GM11168 (cell line): ENCODE results near the gene MYO10.

Experiments
- in situ Hi-C: fragments of 300-500 bp; cut with MboI; formaldehyde crosslinking; loops from one replicate; pipeline ENCODE4 v1.12.0; 2022; ENCODE audit warnings: low sequenced_read_pairs; ENCODE audit not compliant: unreplicated experiment

The MYO10 gene

GRCh38 chr5:16920109-16920816 lies 15.8 kb downstream of the MYO10 start:
- in situ Hi-C loops = no loop called here

DNA sequence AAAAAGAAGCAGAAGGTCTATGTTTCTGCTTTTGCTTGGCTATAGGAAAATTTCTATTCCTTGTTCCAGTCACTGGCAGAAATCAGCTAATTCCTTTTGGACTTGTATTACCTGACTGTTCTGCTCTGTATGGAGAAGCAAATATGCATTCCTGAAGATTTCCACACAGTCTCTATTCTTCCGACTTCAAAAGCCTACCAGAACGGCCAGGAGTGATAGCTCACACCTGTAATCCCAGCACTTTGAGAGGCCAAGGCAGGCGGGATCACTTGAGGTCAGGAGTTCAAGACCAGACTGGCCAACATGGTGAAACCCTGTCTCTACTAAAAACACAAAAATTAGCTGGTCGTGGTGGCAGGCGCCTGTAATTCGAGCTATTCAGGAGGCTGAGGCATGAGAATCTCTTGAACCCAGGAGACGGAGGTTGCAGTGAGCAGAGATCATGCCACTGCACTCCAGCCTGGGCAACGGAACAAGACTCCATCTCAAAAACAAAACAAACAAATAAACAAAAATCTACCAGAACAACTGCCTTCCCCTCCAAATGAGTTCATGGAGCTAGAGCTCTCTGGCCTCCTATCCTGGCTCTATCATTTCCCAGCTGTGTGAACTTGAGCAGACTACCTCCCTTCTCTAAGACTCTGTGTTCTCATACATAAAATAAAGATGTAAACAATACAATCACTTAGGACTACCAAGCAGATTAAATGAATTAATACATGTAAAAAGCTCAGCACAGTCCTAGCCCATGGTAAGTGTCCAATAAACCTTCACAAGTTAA lies 17.0 kb downstream of the MYO10 start:
- in situ Hi-C loops = no loop called here

DNA sequence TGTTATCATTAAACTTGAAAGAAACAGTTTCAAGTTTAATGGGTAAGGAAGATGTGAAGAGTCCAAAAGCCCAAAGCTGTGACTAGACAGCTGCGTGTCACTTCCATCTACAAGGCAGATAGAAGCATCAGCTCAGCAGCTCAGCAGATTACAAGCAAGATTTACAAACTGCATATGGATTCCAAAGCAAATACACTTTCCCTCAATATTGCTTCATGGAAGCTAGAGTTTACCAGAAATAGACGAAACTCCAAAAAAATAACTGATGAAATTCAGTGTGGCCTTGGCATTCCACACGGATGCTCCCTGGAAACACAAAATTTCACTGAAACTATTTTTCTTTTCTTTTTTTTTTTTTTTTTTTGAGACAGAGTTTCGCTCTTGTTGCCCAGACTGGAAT lies 17.9 kb downstream of the MYO10 start:
- in situ Hi-C loops = no loop called here

DNA sequence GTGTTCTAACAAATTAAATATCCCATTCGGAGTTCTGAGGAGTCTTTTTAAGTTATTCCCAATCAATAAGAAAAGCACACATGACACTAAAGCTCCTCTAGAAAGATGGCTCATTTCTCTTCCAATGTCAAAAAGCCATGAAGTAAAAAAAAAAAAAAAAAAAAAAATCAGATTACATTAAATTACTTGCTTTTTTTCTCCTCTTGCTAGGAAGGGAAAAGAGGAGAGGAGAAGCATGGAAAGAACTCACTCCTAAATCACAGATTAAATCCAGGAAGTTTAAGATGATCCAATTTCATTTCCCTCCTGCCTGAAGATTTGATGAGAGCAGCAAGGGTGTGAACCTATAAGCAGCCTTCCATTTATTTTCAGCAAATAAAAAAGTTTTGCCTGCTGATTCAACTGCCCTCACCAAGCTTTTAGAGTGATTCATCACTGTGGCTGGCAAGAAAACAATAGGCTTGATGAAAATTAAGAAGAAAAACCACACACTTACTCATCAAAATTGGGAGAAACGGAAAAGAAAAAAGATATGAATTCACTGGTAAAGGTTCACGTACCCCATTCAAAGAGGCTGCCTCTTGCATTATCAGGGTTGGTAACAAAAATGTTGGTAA lies 19.7 kb downstream of the MYO10 start:
- in situ Hi-C loops = no loop called here

DNA sequence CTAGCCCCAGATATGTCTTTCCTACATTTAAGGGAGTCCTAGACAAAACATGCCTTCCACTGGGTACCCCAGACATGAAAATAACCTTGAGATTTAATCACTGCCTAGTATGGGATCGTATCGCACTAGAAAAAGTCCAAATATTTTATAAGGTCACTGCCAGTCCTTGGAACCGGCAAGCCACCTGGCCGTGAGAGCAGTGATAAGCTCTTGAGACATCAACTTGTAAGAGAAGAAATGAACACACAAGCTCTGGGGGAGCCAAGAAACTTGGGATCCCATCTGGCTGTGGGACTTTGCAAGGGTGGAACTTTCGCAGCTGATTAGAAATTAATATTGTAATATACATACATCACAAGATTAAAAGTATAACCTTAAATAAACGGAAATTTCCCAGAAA lies 21.5 kb downstream of the MYO10 start:
- in situ Hi-C loops = no loop called here

DNA sequence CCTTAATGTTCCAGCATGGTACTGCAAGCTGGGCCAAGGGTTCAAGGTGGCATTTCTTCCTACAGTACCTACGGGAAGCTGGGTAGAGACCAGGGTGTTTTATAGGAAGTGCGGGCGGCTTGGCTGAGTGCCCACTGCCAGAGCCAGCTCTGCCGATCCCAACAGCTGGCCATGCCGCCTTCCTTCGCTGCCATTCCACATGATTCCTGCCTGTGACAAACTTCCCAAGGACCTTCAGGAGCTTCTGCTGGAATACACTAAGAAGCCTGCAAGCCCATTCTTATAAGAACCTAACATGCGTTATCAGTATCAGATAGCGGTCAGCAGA lies 22.0 kb downstream of the MYO10 start:
- in situ Hi-C loops = no loop called here

GRCh38 chr5:16913187-16914107 lies 22.6 kb downstream of the MYO10 start:
- in situ Hi-C loops = no loop called here

DNA sequence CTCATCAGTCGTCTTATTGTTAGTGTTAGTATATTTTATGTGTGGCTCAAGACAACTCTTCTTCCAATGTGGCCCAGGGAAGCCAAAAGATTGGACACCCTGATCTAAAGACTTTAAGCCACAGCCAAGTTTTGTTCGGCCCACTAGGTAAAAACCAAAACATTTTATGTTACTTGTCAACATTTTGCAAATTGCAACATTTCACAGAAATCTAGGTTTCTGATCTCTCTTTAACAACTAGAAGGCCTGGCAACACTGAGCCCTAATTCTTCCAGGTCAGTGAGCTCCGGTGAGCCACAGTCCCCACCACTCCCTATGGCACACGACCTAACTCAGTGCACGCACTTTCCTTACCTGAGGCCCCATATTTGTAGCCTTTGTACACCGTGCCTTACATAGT lies 24.0 kb downstream of the MYO10 start:
- in situ Hi-C loops = no loop called here

- in situ Hi-C loops = no loop called here
Observed at GRCh38 chr5:16909464-16909863, 26.6 kb downstream of the MYO10 start.

DNA sequence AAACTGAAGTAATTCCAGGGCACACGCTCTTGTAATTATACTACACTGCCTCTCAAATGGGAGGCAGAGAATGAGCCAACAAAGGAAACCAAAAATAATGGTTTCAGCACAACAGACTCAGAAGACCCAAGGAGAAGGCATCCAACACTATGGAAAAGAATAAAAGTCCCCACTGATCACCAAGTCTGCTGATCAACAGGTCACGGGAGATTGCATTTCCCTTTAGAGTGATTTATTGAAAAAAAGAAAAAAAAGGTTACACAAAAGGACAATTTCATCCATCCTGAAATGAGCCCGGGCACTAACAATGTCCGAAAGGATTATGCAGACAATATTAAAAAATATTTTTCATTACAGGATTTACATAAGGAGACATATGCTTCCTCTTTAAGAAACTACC lies 28.8 kb downstream of the MYO10 start:
- in situ Hi-C loops = no loop called here

GRCh38 chr5:16906255-16906654 lies 29.8 kb downstream of the MYO10 start:
- in situ Hi-C loops = no loop called here

DNA sequence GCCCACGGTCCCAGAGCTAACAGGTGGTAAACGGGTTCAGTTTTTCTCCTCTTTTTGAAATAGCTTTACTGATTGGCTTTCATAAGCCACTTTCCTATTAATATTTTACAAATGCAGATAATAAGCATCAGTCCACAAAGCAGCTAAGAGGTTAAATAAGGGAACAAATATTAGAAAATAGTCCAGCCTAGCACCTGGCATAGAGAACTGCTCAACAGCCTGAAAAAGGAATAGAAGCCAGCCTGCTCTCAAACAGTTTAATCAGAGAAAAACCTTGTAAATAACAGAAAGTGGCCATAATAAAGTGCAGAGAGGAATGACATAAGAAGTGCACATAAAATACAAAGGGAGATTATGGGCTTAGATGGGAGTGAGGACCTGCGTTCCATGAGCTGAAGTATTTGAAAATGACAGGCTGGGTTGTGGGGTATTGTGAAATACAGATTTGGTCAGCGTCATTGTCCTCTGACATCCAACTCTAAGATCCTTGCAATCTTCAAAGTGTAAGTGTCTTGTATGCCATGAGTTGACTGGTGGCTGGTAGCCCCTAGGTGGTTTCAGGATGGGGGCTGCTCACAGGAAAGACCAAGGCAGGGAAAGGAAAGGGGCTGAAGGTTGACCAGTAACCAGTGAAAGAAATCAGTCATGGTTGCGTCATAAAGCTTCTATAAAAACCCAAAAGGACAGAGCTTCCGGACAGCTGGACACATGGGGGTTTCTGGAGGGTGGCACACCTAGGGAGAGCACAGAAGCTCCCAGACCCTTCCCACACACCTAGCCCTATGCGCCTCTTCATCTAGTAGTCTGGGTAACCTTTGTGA lies 32.4 kb downstream of the MYO10 start:
- in situ Hi-C loops = no loop called here

DNA sequence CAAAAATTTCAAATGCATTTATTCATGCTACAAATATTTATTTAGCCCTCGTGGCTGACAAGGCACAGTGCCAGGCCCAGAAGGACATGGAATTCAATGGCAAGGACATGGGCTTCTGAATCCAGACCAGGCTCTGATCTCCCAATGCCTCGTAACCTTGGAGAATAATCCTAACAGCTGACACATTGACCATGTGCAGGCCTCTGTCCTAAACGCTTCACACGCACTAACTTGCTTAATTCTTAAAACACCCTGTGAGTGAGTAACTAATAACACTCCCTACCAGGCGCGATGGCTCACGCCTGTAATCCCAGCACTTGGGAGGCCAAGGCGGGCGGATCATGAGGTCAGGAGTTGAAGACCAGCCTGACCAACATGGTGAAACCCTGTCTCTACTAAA lies 33.2 kb downstream of the MYO10 start:
- in situ Hi-C loops = no loop called here

DNA sequence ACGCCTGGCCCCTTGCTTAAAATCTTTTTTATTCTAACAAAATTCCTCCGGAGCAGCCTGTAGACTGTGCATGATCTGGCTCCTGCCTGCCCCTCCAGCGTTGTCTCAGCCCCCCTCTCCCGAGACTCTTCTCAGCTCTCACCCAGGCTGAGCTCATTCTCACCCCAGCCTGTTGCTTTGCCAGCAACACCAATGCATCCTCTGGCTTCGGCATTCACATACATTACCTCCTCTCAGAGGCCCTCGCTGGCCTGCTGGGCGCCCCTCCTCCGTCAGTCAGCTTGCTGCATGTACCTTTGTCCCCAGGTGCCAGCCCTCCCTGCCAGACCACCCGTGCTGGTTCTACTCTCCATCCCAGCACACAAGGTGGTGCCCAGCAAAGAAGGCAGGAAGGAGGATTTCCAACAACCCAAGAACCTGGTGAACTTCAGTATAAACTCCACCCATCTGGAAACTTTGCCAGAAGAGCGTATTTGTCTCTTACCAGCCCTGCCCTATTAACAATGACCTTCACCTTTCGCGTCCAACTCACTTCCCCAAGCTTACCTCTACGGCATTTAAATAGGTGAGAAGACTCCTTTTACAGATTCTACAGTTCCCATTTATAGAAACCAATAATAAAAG lies 35.0 kb downstream of the MYO10 start:
- in situ Hi-C loops = no loop called here

DNA sequence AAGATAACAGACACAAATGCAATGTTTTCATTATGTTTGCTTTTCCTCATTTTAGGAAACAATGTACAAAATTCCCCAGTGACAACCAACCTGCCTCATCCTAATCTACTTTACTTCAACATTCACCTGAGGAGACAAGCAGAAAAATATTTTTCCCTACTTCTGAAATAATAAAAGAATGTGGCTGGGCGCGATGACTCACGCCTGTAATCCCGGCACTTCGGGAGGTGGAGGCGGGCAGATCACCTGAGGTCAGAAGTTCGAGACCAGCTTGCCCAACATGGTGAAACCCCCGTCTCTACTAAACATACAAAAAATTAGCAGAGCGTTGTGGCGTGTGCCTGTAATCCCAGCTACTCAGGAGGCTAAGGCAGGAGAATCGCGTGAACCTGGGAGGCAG lies 36.9 kb downstream of the MYO10 start:
- in situ Hi-C loops = no loop called here

GRCh38 chr5:16897800-16898199 lies 38.3 kb downstream of the MYO10 start:
- in situ Hi-C loops = no loop called here

GRCh38 chr5:16897284-16897704 lies 38.8 kb downstream of the MYO10 start:
- in situ Hi-C loops = no loop called here

DNA sequence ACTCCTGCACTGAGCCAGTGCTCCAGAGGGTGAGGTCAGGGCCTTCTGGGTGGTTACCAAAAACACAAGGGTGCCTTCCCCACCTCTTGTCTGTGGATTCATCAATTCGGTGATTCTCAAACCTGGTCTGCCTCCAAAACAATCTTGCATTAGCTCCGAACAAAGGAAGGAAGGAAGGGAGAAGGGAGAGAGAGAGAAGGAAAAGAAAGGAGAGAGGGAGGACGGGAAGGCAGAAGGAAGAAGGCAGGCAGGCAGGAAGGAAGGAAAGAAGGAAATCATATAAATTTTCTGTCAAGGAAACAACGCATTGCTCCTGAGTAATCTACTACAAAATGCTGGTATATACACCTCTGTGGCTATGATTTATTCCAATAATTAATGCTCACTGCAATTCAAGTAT lies 39.3 kb downstream of the MYO10 start:
- in situ Hi-C loops = no loop called here
